ENCODE data around the gene SCD5. TPM values are rescaled to one million over a fixed set of nuclear protein-coding genes. Genes with fewer than 3 reads are reported as not detected.
"Not testable (repeated sequence)": the region's sequence is repeated elsewhere in the genome, so short reads cannot be mapped to it uniquely, and the experiment has no call there.

Gene SCD5
- 100 to 1,000 TPM; 149 to 161 TPM for total RNA-seq
- polyA plus RNA-seq (ENCODE audit: insufficient read depth, low read depth, low replicate concordance) = 76.4 TPM
- long read RNA-seq, donor 1, transcript SCD5-202 (5 exons, 3,101 nt) = major isoform, 38 of 122 reads
- long read RNA-seq, donor 1, partial matches to known transcripts = 84 of 122 reads
- long read RNA-seq, donor 1, other reads (novel, unspliced or antisense) = 0 of 122 reads
- long read RNA-seq, donor 2, transcript SCD5-202 (5 exons, 3,101 nt) = major isoform, 10 of 10 reads
- long read RNA-seq, donor 2, partial matches to known transcripts = 0 of 10 reads
- long read RNA-seq, donor 2, other reads (novel, unspliced or antisense) = 0 of 10 reads

DNA sequence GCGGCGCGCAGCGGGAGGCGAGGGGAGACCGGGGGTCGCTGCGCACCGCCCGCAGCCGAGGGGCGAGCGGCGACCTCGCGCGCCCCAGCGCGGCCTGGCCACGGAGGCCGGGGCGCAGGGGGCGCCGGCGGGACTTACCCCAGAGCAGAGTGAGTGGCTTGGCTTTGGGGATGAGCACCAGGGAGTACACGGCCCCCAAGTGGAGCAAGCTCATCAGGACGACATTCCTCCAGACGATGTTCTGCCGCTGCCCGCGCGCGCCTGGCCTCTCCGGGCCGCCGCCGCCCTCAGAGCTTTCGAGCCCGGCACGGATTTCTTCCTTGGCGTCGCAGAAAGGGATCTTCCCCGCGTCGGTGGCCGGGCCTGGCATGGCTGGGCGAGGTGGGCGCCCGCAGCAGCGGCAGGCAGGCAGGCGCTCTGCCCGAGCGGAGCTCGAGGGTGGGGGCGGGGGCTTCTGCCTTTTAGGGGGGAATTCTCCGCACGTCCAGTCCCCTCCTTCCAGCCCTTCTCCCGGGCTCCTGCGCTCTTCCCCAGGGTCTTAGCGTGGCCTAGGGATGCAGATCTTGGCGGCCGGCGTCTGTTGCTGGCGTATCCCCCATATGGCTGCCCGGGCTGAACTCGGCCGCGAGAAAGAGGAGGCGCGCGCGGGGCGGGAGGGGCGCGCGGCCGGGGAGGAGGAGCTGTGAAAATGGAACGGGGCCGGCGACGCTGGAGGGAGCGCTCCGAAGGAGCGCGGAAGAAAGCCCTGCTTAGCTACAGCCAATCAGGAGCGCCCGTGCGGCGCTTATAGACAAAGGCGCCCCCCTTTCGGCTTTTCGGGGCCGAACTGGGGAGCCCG, at the start of gene SCD5:
Gene SCD5 (minus strand): TSS at position 629 of the 838 bp plus-strand sequence. CDS start 259 bp downstream, at position 370.
- no peaks in the 10 kb centered on the region for H3K36me3 ChIP-seq (ENCODE audit: low read depth, missing control alignments)
- no peaks in the 10 kb centered on the region for H3K9me3 ChIP-seq
- TF ChIP-seq, protein P1, sequence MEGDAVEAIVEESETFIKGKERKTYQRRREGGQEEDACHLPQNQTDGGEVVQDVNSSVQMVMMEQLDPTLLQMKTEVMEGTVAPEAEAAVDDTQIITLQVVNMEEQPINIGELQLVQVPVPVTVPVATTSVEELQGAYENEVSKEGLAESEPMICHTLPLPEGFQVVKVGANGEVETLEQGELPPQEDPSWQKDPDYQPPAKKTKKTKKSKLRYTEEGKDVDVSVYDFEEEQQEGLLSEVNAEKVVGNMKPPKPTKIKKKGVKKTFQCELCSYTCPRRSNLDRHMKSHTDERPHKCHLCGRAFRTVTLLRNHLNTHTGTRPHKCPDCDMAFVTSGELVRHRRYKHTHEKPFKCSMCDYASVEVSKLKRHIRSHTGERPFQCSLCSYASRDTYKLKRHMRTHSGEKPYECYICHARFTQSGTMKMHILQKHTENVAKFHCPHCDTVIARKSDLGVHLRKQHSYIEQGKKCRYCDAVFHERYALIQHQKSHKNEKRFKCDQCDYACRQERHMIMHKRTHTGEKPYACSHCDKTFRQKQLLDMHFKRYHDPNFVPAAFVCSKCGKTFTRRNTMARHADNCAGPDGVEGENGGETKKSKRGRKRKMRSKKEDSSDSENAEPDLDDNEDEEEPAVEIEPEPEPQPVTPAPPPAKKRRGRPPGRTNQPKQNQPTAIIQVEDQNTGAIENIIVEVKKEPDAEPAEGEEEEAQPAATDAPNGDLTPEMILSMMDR (IDR thresholded peaks at IDR 0.05) = no peak
- TF ChIP-seq POLR2A (IDR thresholded peaks at IDR 0.05) = no peak
- H3K4me3 ChIP-seq = peak within 1 kb of the TSS; percentile 75 to 95
- WGBS, 2 donors = 0 to 1% methylated on average over 24 to 72 of the region's 94 CpGs
- intact Hi-C loops (cut with DNase I; ENCODE audit: low total_unique reads) = loop anchor here (10.0 kb wide), 1 partner anchor 424 kb away; the partner anchor contains the start of gene HNRNPD
- peak; percentile 92 for DNase-seq
- no peaks in the 10 kb centered on the region for H3K27me3 ChIP-seq
- H3K27ac ChIP-seq = peak within 1 kb of the TSS; percentile 80 to 84
- peaks cover 28% of the 10 kb centered on the region for H3K4me1 ChIP-seq

- no peak overlapping the region for H3K4me3 ChIP-seq
- no peak for TF ChIP-seq POLR2A (IDR thresholded peaks at IDR 0.05)
- TF ChIP-seq, protein P1 (IDR thresholded peaks at IDR 0.05) = peak in 2 of 3 experiments; percentile 14 to 30
- H3K27ac ChIP-seq = no peak overlapping the region
- H3K27me3 ChIP-seq = no peaks in the 10 kb centered on the region
- peaks cover 17% of the 10 kb centered on the region for H3K4me1 ChIP-seq
- intact Hi-C loops (cut with DNase I; ENCODE audit: low total_unique reads) = no loop called here
- no peak for DNase-seq
- no peaks in the 10 kb centered on the region for H3K9me3 ChIP-seq
- no peaks in the 10 kb centered on the region for H3K36me3 ChIP-seq (ENCODE audit: low read depth, missing control alignments)
Measured at GRCh38 chr4:82842593-82842992, 44.0 kb upstream of the SCD5 start.

- TF ChIP-seq, protein P1 (IDR thresholded peaks at IDR 0.05) = no peak
- TF ChIP-seq POLR2A (IDR thresholded peaks at IDR 0.05) = no peak
- no peak overlapping the region for H3K4me3 ChIP-seq
- no peaks in the 10 kb centered on the region for H3K9me3 ChIP-seq
- H3K27ac ChIP-seq = no peak overlapping the region
- no peaks in the 10 kb centered on the region for H3K36me3 ChIP-seq (ENCODE audit: low read depth, missing control alignments)
- WGBS, 2 donors = 18 to 32% methylated on average over 1 of the region's 1 CpG
- H3K4me1 ChIP-seq = peaks cover 17% of the 10 kb centered on the region
- intact Hi-C loops (cut with DNase I; ENCODE audit: low total_unique reads) = no loop called here
- no peak for DNase-seq
- no peaks in the 10 kb centered on the region for H3K27me3 ChIP-seq
Measured at GRCh38 chr4:82839624-82840023, 41.0 kb upstream of the SCD5 start.

GRCh38 chr4:82833696-82834313, 35.2 kb upstream of the SCD5 start:
- H3K4me3 ChIP-seq = no peak overlapping the region
- no peak for TF ChIP-seq POLR2A (IDR thresholded peaks at IDR 0.05)
- TF ChIP-seq, protein P1 (IDR thresholded peaks at IDR 0.05) = no peak
- intact Hi-C loops (cut with DNase I; ENCODE audit: low total_unique reads) = no loop called here
- 53 to 80% methylated on average over 1 of the region's 1 CpG for WGBS, 2 donors
- H3K9me3 ChIP-seq = no peaks in the 10 kb centered on the region
- H3K4me1 ChIP-seq = no peaks in the 10 kb centered on the region
- H3K27me3 ChIP-seq = no peaks in the 10 kb centered on the region
- DNase-seq = no peak
- no peak overlapping the region for H3K27ac ChIP-seq
- no peaks in the 10 kb centered on the region for H3K36me3 ChIP-seq (ENCODE audit: low read depth, missing control alignments)

DNA sequence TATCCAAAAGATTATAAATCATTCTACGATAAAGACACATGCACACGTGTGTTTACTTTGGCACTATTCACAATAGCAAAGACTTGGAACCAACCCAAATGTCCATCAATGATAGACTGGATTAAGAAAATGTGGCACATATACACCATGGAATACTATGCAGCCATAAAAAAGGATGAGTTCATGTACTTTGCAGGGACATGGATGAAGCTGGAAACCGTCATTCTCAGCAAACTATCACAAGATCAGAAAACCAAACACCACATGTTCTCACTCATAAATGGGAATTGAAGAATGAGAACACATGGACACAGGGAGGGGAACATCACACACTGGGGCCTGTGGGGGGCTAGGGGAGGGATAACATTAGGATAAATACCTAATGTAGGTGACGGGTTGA, 34.5 kb upstream of the SCD5 start:
- H3K9me3 ChIP-seq; H3K27me3 ChIP-seq; DNase-seq; intact Hi-C loops (cut with DNase I; ENCODE audit: low total_unique reads); H3K27ac ChIP-seq; H3K4me3 ChIP-seq; H3K4me1 ChIP-seq; H3K36me3 ChIP-seq (ENCODE audit: low read depth, missing control alignments): not testable (repeated sequence)
- 90 to 93% methylated on average over 4 of the region's 4 CpGs for WGBS, 2 donors
